Hepatocyte (in vitro differentiated cells): ENCODE data around the gene PLEKHG4B.

Experiments used
- CTCF ChIP-seq: fragments of 200-600 bp; sonication (generic); IDR thresholded peaks from 2 replicates; pipeline ENCODE4 v1.5.1; 2016; ENCODE audit warnings: antibody characterized with exemption, mild to moderate bottlenecking; ENCODE audit not compliant: poor library complexity
- EZH2 ChIP-seq: fragments of 200-600 bp; sonication (generic); IDR thresholded peaks from 2 replicates; pipeline ENCODE4 v1.6.1; 2016; ENCODE audit warnings: antibody characterized with exemption, mild to moderate bottlenecking, borderline replicate concordance
- EZH2phosphoT487 ChIP-seq: fragments of 200-600 bp; sonication (generic); IDR thresholded peaks from one replicate; pipeline ENCODE4 v1.6.1; 2018; ENCODE audit warnings: antibody characterized with exemption, mild to moderate bottlenecking, low read depth, moderate library complexity; ENCODE audit not compliant: unreplicated experiment, severe bottlenecking

- TF ChIP-seq CTCF, result no peak
- no peak for TF ChIP-seq EZH2
- TF ChIP-seq EZH2phosphoT487, result no peak
Measured at GRCh38 chr5:82097-82496, 9.9 kb upstream of the PLEKHG4B start.
